Keratinocyte (primary cell): ENCODE results near the gene SELENOO. TPM values are rescaled to one million over a fixed set of nuclear protein-coding genes. Genes with fewer than 3 reads are reported as not detected.

Experiments used
- DNase-seq: peaks from one replicate; pipeline ENCODE4 v3.0.0-alpha.2; 2011; ENCODE audit warnings: low read depth, missing footprints, low spot score
- FAIRE-seq: peaks from 2 replicates; lab custom pipeline; 2011; peaks lifted over from hg19 to GRCh38; lab: Jason Lieb, UNC
- H2AFZ ChIP-seq: 2 replicates; pipeline ENCODE4 v1.6.0; 2012; ENCODE audit warnings: low read length, control low read depth, inconsistent platforms; ENCODE audit not compliant: control insufficient read depth
- H3K27ac ChIP-seq: 2 replicates; pipeline ENCODE4 v1.5.1; 2011; ENCODE audit warnings: low read length; ENCODE audit not compliant: control insufficient read depth, insufficient read depth
- H3K27me3 ChIP-seq: 3 replicates; pipeline ENCODE4 v1.6.0; 2011; ENCODE audit warnings: low read length; ENCODE audit not compliant: control insufficient read depth, insufficient read depth; ENCODE audit errors: extremely low read depth
- H3K36me3 ChIP-seq, 2 experiments: 2 replicates in 1 of 2; 3 replicates in 1 of 2; pipeline ENCODE4 v1.5.1; 2011; ENCODE audit warnings: low read length in 2 of 2, mild to moderate bottlenecking in 1 of 2; ENCODE audit not compliant: control insufficient read depth in 2 of 2, insufficient read depth in 2 of 2; ENCODE audit errors: extremely low read depth in 1 of 2
- H3K4me1 ChIP-seq: 3 replicates; pipeline ENCODE4 v1.5.1; 2011; ENCODE audit warnings: low read length; ENCODE audit not compliant: control insufficient read depth, insufficient read depth; ENCODE audit errors: extremely low read depth
- H3K4me2 ChIP-seq: 3 replicates; pipeline ENCODE4 v1.6.0; 2011; ENCODE audit warnings: low read depth, low read length; ENCODE audit not compliant: control insufficient read depth, insufficient read depth; ENCODE audit errors: extremely low read depth
- H3K4me3 ChIP-seq, 3 experiments: fragments of 200-600 bp in 1 of 3; sonication (generic) in 1 of 3; 2 replicates in 2 of 3; 3 replicates in 1 of 3; pipeline ENCODE4 v1.5.1; 2011 to 2016; ENCODE audit warnings: low read length in 3 of 3, mild to moderate bottlenecking in 3 of 3, control low read depth in 2 of 3, inconsistent platforms in 1 of 3, low read depth in 1 of 3, mixed read lengths in 1 of 3, mixed run types in 1 of 3, moderate library complexity in 1 of 3; ENCODE audit not compliant: control insufficient read depth in 2 of 3, insufficient read depth in 2 of 3; ENCODE audit errors: extremely low read depth in 1 of 3
- H3K79me2 ChIP-seq: 2 replicates; pipeline ENCODE4 v1.6.0; 2012; ENCODE audit warnings: low read length; ENCODE audit not compliant: control insufficient read depth, insufficient read depth
- H3K9ac ChIP-seq: 3 replicates; pipeline ENCODE4 v1.6.0; 2011; ENCODE audit warnings: low read length; ENCODE audit not compliant: control insufficient read depth, insufficient read depth; ENCODE audit errors: extremely low read depth
- H3K9me1 ChIP-seq: 3 replicates; pipeline ENCODE4 v1.6.0; 2011; ENCODE audit warnings: low read length; ENCODE audit not compliant: control insufficient read depth, insufficient read depth; ENCODE audit errors: extremely low read depth
- H3K9me3 ChIP-seq: 2 replicates; pipeline ENCODE4 v1.5.1; 2012; ENCODE audit warnings: low read depth, low read length; ENCODE audit not compliant: control insufficient read depth
- H4K20me1 ChIP-seq: 3 replicates; pipeline ENCODE4 v1.6.0; 2011; ENCODE audit warnings: low read length; ENCODE audit not compliant: control insufficient read depth, insufficient read depth; ENCODE audit errors: extremely low read depth
- EZH2 ChIP-seq: IDR thresholded peaks from one replicate; pipeline ENCODE4 v1.6.1; 2012; ENCODE audit warnings: inconsistent platforms, mild to moderate bottlenecking, low read length, moderate library complexity
- dilution Hi-C: fragments of 300-500 bp; cut with MboI; formaldehyde crosslinking; loops from one replicate; pipeline ENCODE4 v1.7.0; 2020; ENCODE audit warnings: low sequenced_read_pairs; ENCODE audit not compliant: extremely low pct_ligation_motif_present
- polyA plus RNA-seq, 5 experiments: library from polyadenylated mRNA; depleted of rRNA in 3 of 5; stranded (reverse) in 3 of 5; stranded (forward) in 1 of 5; unstranded in 1 of 5; fragments of >200 nt; gene quantifications; 1 replicate in 1 of 5; 2 replicates in 3 of 5; 3 replicates in 1 of 5; pipeline versions ENCODE4 v1.2.1 to v1.2.3, GENCODE V29; 2011 to 2012; ENCODE audit warnings: missing spikeins in 2 of 5, low read depth in 1 of 5, low replicate concordance in 1 of 5
- TF ChIP-seq, protein P1 (sequence below), 3 experiments: IDR thresholded peaks in 1 of 3; conservative IDR thresholded peaks in 1 of 3; optimal IDR thresholded peaks in 1 of 3; 2 replicates in 2 of 3; 3 replicates in 1 of 3; pipeline versions ENCODE3 to v1.5.1; 2011; ENCODE audit warnings: low read length in 3 of 3, mild to moderate bottlenecking in 3 of 3, moderate library complexity in 2 of 3, control low read depth in 1 of 3, inconsistent platforms in 1 of 3; ENCODE audit not compliant: insufficient read depth in 2 of 3; ENCODE audit errors: extremely low read depth in 1 of 3

SELENOO gene
- polyA plus RNA-seq, 1 donor (not counting 4 experiments of a cell fraction or from before 2014, with no cell fraction given) = 14.4 TPM

DNA sequence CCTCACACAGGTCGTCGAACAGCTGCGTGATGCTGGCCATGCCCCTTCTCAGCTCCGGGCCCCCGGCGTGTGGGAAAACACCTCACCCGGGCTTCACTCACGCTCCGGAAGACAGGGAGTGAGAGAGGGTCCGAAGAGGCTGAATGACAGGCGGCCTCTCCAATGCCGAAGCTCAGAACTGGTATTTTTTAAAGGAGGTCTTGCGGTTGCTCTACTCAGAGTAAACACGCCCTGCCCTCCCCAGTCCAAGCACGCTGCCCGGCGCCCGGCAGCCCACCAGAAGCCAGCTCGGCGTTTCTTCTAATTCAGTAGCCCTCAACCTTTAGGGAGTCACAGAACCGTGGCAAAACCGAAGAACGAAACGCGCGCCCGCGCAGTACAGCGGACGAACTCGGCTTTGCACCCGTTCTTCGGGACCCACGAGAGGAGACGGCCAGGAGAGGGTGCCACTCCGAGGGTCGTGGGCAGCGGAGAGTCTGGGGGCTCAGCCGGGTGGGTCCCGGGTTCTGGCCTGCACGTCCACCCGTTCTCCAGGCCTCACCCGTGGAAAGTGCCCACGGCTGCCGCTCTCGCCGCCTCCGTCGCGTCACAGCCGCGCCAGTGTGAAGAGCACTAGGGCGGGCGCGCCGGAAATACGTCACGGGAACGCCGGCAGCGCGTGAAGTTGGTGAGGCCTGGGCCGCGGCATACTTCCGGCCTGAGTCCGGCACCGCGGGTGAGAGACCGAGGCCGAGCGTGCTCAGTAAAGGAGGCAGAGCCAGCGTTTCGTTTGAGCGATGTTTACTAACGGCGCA is 43.8 kb downstream of the SELENOO start, which contains the start of gene TUBGCP6:
TSS of gene TUBGCP6 (minus strand) at position 604 of the 794 bp plus-strand sequence. CDS start at position 40, 564 bp downstream.
- peaks cover 59% of the 10 kb centered on the region for H3K79me2 ChIP-seq
- peak within 1 kb of the TSS; percentile 93 for H3K27ac ChIP-seq
- H3K9ac ChIP-seq = peak within 1 kb of the TSS; percentile 96
- TF ChIP-seq, protein P1, sequence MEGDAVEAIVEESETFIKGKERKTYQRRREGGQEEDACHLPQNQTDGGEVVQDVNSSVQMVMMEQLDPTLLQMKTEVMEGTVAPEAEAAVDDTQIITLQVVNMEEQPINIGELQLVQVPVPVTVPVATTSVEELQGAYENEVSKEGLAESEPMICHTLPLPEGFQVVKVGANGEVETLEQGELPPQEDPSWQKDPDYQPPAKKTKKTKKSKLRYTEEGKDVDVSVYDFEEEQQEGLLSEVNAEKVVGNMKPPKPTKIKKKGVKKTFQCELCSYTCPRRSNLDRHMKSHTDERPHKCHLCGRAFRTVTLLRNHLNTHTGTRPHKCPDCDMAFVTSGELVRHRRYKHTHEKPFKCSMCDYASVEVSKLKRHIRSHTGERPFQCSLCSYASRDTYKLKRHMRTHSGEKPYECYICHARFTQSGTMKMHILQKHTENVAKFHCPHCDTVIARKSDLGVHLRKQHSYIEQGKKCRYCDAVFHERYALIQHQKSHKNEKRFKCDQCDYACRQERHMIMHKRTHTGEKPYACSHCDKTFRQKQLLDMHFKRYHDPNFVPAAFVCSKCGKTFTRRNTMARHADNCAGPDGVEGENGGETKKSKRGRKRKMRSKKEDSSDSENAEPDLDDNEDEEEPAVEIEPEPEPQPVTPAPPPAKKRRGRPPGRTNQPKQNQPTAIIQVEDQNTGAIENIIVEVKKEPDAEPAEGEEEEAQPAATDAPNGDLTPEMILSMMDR (optimal IDR thresholded peaks at IDR 0.05 in 1 of 3, IDR thresholded peaks at IDR 0.05 in 1 of 3, conservative IDR thresholded peaks at IDR 0.05 in 1 of 3; ENCODE audit: extremely low read depth in 1 of 3, insufficient read depth in 2 of 3, low read length in 3 of 3) = peak in 2 of 3 experiments; percentile 19 to 28
- TF ChIP-seq EZH2 = no peak
- H3K4me3 ChIP-seq = peak within 1 kb of the TSS; percentile 84 to 95 (median 94)
- H3K9me3 ChIP-seq = no peaks in the 10 kb centered on the region
- DNase-seq (no peak), FAIRE-seq (peak; percentile 36)
- dilution Hi-C loops = no loop called here
- H4K20me1 ChIP-seq = peaks cover 7% of the 10 kb centered on the region
- H3K4me1 ChIP-seq = peaks cover 20% of the 10 kb centered on the region
- H3K9me1 ChIP-seq = no peaks in the 10 kb centered on the region
- peaks cover 8 to 14% of the 10 kb centered on the region in 2 experiments for H3K36me3 ChIP-seq
- H2AFZ ChIP-seq = peak within 1 kb of the TSS; percentile 95
- H3K27me3 ChIP-seq = no peaks in the 10 kb centered on the region
- H3K4me2 ChIP-seq = peak within 1 kb of the TSS; percentile 88

DNA sequence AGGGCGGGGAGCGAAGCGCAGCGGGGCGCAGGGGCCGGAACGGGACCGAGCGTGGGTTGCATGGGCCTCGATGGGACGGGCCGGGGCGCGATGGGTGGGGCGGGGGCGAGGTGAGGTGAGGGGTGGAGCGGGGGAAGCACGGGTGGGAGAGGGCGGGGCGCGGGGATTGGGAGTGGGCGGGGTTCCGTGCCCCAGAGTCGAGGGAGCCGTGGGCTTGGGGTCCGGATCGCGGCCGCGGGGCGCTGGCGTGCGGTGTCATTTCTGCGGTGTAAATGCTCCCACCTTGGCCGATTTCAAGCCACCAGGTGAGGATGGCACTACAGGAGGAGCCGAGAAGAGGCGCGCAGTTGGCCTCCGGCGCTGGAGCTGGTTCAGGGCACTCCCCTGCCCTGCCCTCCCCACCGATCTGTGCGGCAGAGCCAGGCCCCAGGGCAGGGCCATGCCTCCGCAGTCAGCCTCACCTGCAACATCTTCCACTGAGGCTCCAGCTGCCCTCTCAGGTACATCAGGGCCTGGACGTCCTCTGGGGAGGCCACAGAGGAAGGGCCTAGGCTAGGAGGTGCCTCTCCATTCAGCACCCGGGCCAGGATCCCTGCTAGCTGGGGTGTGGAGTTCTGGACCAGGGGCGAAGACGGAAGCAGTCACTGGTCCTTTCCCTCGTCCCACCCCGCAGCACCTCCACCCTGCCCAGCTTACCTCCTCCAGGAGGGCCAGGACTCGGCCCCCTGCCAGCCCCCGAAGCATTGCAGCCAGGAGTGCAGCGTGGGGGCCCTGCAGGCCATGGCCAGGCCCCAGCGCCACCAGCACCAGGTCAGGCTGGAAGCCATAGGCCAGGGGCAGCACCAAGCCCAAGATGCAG is 44.6 kb downstream of the SELENOO start:
- Histone ChIP-seq H3K4me3 (peak overlapping the region; percentile 84 to 95 (median 94)), H3K36me3 (peaks cover 4 to 9% of the 10 kb centered on the region in 2 experiments), H3K27ac (peak overlapping the region; percentile 93), H3K4me1 (peaks cover 24% of the 10 kb centered on the region), H3K9ac (peak overlapping the region; percentile 96), H3K9me3 (no peaks in the 10 kb centered on the region), H3K79me2 (peaks cover 51% of the 10 kb centered on the region), H3K4me2 (peak overlapping the region; percentile 88), H4K20me1 (peaks cover 3% of the 10 kb centered on the region), H3K9me1 (no peaks in the 10 kb centered on the region), H2AFZ (peak overlapping the region; percentile 70), H3K27me3 (no peaks in the 10 kb centered on the region)
- dilution Hi-C loops = no loop called here
- no peak for TF ChIP-seq EZH2
- TF ChIP-seq, protein P1 (optimal IDR thresholded peaks at IDR 0.05 in 1 of 3, IDR thresholded peaks at IDR 0.05 in 1 of 3, conservative IDR thresholded peaks at IDR 0.05 in 1 of 3; ENCODE audit: extremely low read depth in 1 of 3, insufficient read depth in 2 of 3, low read length in 3 of 3) = no peak
- no peak for FAIRE-seq
- no peak for DNase-seq
